B cell (primary cell): Measurements from ENCODE around the gene MRPL33. TPM values are rescaled to one million over a fixed set of nuclear protein-coding genes. Genes with fewer than 3 reads are reported as not detected.

Experiments used
- ATAC-seq: fragments of 200-7000 bp; cut with Tn5 transposase; one replicate; pipeline ENCODE4 v1.10.0; 2021; ENCODE audit warnings: low read depth, mild to moderate bottlenecking, moderate number of reproducible peaks, moderate library complexity
- CTCF ChIA-PET: fragments of 350-600 bp; sonication (Branson Sonifier 250); formaldehyde crosslinking; loops from one replicate; lab custom pipeline; 2021; ENCODE audit warnings: antibody characterized with exemption, inconsistent platforms; lab: Charles Lee
- POLR2A ChIA-PET: fragments of 350-600 bp; sonication (Branson Sonifier 250); formaldehyde crosslinking; loops from one replicate; lab custom pipeline; 2021; ENCODE audit warnings: antibody characterized with exemption; lab: Charles Lee
- DNase-seq: peaks from one replicate; pipeline ENCODE4 v3.0.0; 2013
- H2AFZ ChIP-seq: 2 replicates; pipeline ENCODE4 v1.6.1; 2012; ENCODE audit warnings: mild to moderate bottlenecking, low read depth, low read length; ENCODE audit not compliant: insufficient read depth, poor library complexity, severe bottlenecking
- H3K27ac ChIP-seq, 2 donors: 1 replicate in 1 of 2; 2 replicates in 1 of 2; pipeline ENCODE4 v1.5.1; 2012 to 2013; ENCODE audit warnings: low read length in 2 of 2, mild to moderate bottlenecking in 2 of 2, moderate library complexity in 1 of 2
- H3K27me3 ChIP-seq, 4 experiments: fragments of 200-600 bp in 1 of 4; sonication (generic) in 1 of 4; replicated peaks in 1 of 4; 1 replicate in 2 of 4; 2 replicates in 2 of 4; pipeline versions ENCODE4 v1.6.1 to v1.7.0; 2013 to 2016; ENCODE audit warnings: low read length in 3 of 4, mild to moderate bottlenecking in 2 of 4, mixed read lengths in 1 of 4, moderate library complexity in 1 of 4; ENCODE audit not compliant: insufficient read depth in 4 of 4, control insufficient read depth in 3 of 4; ENCODE audit errors: control extremely low read depth in 1 of 4
- H3K36me3 ChIP-seq, 2 experiments: replicated peaks in 1 of 2; 1 replicate in 1 of 2; 2 replicates in 1 of 2; pipeline versions ENCODE4 v1.6.1 to v1.7.1; 2013; ENCODE audit warnings: low read length in 1 of 2; ENCODE audit not compliant: insufficient read depth in 2 of 2, control insufficient read depth in 1 of 2; ENCODE audit errors: control extremely low read depth in 1 of 2, extremely low read depth in 1 of 2
- H3K4me1 ChIP-seq, 2 donors: fragments of 200-600 bp in 1 of 2; sonication (generic) in 1 of 2; 1 replicate in 1 of 2; 2 replicates in 1 of 2; pipeline versions ENCODE4 v1.5.1 to v1.6.1; 2013 to 2017; ENCODE audit warnings: low read length in 2 of 2; ENCODE audit not compliant: control insufficient read depth in 2 of 2, insufficient read depth in 2 of 2
- H3K4me2 ChIP-seq: replicated peaks from 2 replicates; pipeline ENCODE3; 2012; ENCODE audit warnings: mild to moderate bottlenecking, low read depth, low read length; ENCODE audit not compliant: poor library complexity, severe bottlenecking
- H3K4me3 ChIP-seq, 5 experiments: fragments of 200-600 bp in 1 of 5; sonication (generic) in 1 of 5; 1 replicate in 3 of 5; 2 replicates in 2 of 5; pipeline versions ENCODE4 v1.5.1 to v1.7.0; 2011 to 2016; ENCODE audit warnings: low read length in 4 of 5, mild to moderate bottlenecking in 4 of 5, low read depth in 2 of 5, control low read depth in 1 of 5, moderate library complexity in 1 of 5; ENCODE audit not compliant: insufficient read depth in 1 of 5; ENCODE audit errors: control extremely low read depth in 1 of 5, extremely low read depth in 1 of 5
- H3K79me2 ChIP-seq: fragments of 200-600 bp; sonication (generic); one replicate; pipeline ENCODE4 v1.6.0; 2016; ENCODE audit warnings: low read length; ENCODE audit not compliant: control insufficient read depth, insufficient read depth
- H3K9ac ChIP-seq: fragments of 200-600 bp; sonication (generic); 2 replicates; pipeline ENCODE4 v1.6.1; 2017; ENCODE audit warnings: mild to moderate bottlenecking, low read length, moderate library complexity
- H3K9me3 ChIP-seq, 3 donors: one replicate each; pipeline versions ENCODE4 v1.6.1 to v1.7.1; 2013; ENCODE audit warnings: low read length in 2 of 3; ENCODE audit not compliant: control insufficient read depth in 2 of 3, insufficient read depth in 1 of 3; ENCODE audit errors: control extremely low read depth in 1 of 3
- H4K20me1 ChIP-seq: 2 replicates; pipeline ENCODE4 v1.6.0; 2012; ENCODE audit warnings: mild to moderate bottlenecking, low read length; ENCODE audit not compliant: insufficient read depth, control insufficient read depth, poor library complexity, severe bottlenecking
- H3K27ac Mint-ChIP-seq: one replicate; pipeline ENCODE4 v1.8.0; 2021; ENCODE audit warnings: mixed read lengths
- H3K27me3 Mint-ChIP-seq: one replicate; pipeline ENCODE4 v1.8.0; 2021; ENCODE audit warnings: mixed read lengths
- H3K4me1 Mint-ChIP-seq: one replicate; pipeline ENCODE4 v1.8.0; 2021; ENCODE audit warnings: mixed read lengths
- H3K4me3 Mint-ChIP-seq: one replicate; pipeline ENCODE4 v1.8.0; 2021; ENCODE audit warnings: mixed read lengths
- H3K9me3 Mint-ChIP-seq: one replicate; pipeline ENCODE4 v1.8.0; 2022; ENCODE audit warnings: mixed read lengths; ENCODE audit not compliant: insufficient read depth
- EZH2 ChIP-seq: IDR thresholded peaks from 2 replicates; pipeline ENCODE4 v1.6.1; 2012; ENCODE audit warnings: borderline replicate concordance, low read depth, mild to moderate bottlenecking, moderate library complexity, low read length; ENCODE audit not compliant: insufficient read depth, poor library complexity, severe bottlenecking
- WGBS: methylation state at CpG from one replicate; pipeline ENCODE4 v1.1.5; 2013; ENCODE audit warnings: missing lambda C conversion rate; ENCODE audit not compliant: insufficient coverage; 5-methylcytosine and 5-hydroxymethylcytosine counted together
- intact Hi-C: fragments of 100-400 bp; cut with micrococcal nuclease; formaldehyde crosslinking; loops from one replicate; pipeline ENCODE4 v1.10.0; 2022
- polyA plus RNA-seq: library from polyadenylated mRNA; depleted of rRNA; stranded (reverse); fragments of >200 nt; gene quantifications from 2 replicates; pipeline ENCODE4 v1.2.3, GENCODE V29; 2012
- total RNA-seq, 2 donors: library from RNA; stranded (reverse); fragments of 120-200 nt in 1 of 2; gene quantifications; 1 replicate in 1 of 2; 2 replicates in 1 of 2; pipeline versions ENCODE4 v1.2.3 to v1.2.4, GENCODE V29; 2013 to 2022
- TF ChIP-seq, protein P1 (sequence below): fragments of 200-600 bp; IDR thresholded peaks from one replicate; pipeline ENCODE4 v1.8.0; 2022; ENCODE audit warnings: antibody characterized with exemption, mild to moderate bottlenecking

Gene MRPL33
- total and polyA plus RNA-seq, 2 donors (not counting 1 experiment from before 2014, with no cell fraction given) = 14.4 to 26.5 TPM

DNA sequence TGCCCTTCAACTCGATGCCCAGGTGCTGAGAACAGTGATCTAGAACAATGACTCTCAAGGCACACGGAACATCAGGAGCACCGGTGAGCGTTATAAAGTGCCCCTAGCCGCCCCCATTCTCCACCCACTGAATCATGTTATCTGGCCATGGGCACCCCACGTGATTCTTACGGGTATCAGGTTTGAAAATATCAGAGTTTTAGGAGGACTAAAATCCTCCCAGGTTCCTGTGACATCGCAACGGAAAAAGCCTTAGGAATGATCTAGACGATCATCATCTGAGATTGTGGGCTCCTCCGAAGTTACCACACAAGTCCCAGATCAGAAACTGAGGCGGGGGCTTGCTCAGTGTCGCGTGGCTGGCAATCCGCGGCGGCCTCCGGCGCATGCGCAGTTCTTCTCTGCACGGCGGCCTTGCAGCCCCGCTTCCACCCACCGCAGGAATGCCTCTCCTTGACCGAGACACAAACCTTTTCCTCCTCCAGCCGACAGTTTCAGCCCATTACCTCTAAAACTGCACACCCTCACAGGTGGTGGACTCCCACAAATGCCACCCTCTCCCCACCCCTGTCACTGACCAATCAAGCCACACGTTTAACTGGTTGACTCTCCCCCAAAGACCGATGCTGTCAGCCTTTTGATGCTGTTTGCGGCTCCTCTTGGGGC is 5.8 kb upstream of the MRPL33 start:
- Histone ChIP-seq H4K20me1 (no peaks in the 10 kb centered on the region), H3K9ac (peak overlapping the region; percentile 30), H3K4me2 (peak overlapping the region; percentile 60), H3K9me3 (no peaks in the 10 kb centered on the region), H3K36me3 (no peaks in the 10 kb centered on the region), H2AFZ (peak overlapping the region; percentile 72), H3K4me3 (peak overlapping the region in 3 of 5 experiments; percentile 15 to 34 (median 33)), H3K79me2 (peaks cover under 1% of the 10 kb centered on the region), H3K4me1 (peaks cover 4% of the 10 kb centered on the region in 2 donors), H3K27ac (no peak overlapping the region), H3K27me3 (peaks cover 0 to 24% (median 2%) of the 10 kb centered on the region in 4 experiments)
- intact Hi-C loops = no loop called here
- ATAC-seq (no peak), DNase-seq (peak; percentile 59)
- POLR2A ChIA-PET = no interaction called here
- Mint-ChIP-seq H3K27ac (no peak overlapping the region), H3K27me3 (peaks cover 35% of the 10 kb centered on the region), H3K4me3 (peak overlapping the region; percentile 37), H3K4me1 (peaks cover 4% of the 10 kb centered on the region), H3K9me3 (no peaks in the 10 kb centered on the region)
- WGBS = 47% methylated on average over 26 of the region's 29 CpGs
- TF ChIP-seq EZH2 = no peak
- TF ChIP-seq, protein P1, sequence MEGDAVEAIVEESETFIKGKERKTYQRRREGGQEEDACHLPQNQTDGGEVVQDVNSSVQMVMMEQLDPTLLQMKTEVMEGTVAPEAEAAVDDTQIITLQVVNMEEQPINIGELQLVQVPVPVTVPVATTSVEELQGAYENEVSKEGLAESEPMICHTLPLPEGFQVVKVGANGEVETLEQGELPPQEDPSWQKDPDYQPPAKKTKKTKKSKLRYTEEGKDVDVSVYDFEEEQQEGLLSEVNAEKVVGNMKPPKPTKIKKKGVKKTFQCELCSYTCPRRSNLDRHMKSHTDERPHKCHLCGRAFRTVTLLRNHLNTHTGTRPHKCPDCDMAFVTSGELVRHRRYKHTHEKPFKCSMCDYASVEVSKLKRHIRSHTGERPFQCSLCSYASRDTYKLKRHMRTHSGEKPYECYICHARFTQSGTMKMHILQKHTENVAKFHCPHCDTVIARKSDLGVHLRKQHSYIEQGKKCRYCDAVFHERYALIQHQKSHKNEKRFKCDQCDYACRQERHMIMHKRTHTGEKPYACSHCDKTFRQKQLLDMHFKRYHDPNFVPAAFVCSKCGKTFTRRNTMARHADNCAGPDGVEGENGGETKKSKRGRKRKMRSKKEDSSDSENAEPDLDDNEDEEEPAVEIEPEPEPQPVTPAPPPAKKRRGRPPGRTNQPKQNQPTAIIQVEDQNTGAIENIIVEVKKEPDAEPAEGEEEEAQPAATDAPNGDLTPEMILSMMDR = no peak
- CTCF ChIA-PET = no interaction called here

DNA sequence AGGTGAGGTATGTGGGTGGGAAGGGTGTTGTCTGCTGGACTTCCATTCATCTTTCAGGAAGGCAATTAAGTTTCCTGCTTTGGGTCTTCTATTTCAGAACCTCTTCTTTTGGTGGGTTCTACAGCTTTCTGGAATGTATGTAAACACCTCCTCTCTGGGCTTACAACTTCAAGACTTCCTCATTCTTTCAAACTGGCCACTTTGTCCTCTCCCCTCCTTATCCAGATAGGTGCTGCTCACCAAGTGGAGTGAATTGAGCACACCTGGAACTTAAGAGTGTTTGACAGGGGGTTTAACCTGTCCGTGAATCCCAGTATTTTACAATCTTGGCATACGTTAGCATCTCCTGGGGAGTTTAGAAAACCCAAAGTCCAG is 5.2 kb upstream of the MRPL33 start:
- ATAC-seq (no peak), DNase-seq (no peak)
- Histone ChIP-seq H3K36me3 (no peaks in the 10 kb centered on the region), H3K79me2 (peaks cover 6% of the 10 kb centered on the region), H2AFZ (peak overlapping the region; percentile 72), H3K4me3 (no peak overlapping the region), H4K20me1 (no peaks in the 10 kb centered on the region), H3K4me2 (peak overlapping the region; percentile 60), H3K9ac (peak overlapping the region; percentile 30), H3K4me1 (peaks cover 9% of the 10 kb centered on the region in 2 donors), H3K27me3 (peaks cover 0 to 24% (median 2%) of the 10 kb centered on the region in 4 experiments), H3K9me3 (no peaks in the 10 kb centered on the region), H3K27ac (no peak overlapping the region)
- Mint-ChIP-seq H3K4me3 (peak overlapping the region; percentile 37), H3K4me1 (peaks cover 9% of the 10 kb centered on the region), H3K27me3 (peaks cover 32% of the 10 kb centered on the region), H3K27ac (no peak overlapping the region), H3K9me3 (peaks cover 2% of the 10 kb centered on the region)
- TF ChIP-seq, protein P1 = no peak
- no peak for TF ChIP-seq EZH2
- ChIA-PET POLR2A (no interaction called here), CTCF (no interaction called here)
- intact Hi-C loops = no loop called here
- WGBS = no CpG with 5 or more reads among the region's 2 CpGs
